ENCODE measurements around the gene TLL2.

The TLL2 gene

DNA sequence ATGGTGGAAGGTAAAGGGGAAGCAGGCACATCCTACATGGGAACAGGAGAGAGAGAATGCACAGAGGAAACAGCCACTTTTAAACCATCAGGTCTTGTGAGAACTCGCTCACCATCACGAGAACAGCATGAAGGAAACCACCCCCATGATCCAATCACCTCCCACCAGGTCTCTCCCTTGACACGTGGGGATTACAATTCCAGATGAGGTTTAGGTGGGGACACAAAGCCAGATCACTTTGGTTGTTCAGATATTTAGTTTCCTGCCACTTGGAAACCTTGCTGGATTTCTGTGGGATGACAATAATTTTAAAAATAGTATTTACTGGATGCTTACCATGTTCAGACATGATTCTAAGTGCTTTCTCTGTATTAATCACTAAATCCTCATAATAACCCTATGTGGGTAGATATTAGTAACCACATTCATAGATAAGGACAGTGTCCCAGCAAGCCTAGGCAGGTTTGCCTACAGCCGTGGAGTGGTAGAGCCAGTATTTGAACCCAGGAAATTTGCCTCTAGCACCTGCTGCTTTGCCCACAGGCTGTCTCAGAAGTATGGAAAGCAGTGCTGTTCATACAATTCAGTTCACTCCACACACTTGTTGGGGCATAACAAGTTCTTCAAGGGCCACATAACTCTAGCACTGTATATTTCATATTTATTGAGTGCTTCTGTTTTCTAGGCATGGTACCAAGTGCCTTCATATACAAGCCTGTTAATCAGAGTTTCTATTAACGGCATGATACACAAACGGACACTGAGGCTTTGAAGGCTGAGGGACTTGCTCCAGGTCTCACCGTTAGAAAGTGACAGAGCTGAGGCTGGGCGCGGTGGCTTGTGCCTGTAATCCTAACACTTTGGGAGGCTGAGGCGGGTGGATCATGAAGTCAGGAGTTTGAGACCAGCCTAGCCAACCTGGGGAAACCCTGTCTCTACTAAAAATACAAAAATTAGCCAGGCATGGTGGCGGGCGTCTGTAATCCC, 8.3 kb downstream of the TLL2 start:
- no peak for DNase-seq

DNA sequence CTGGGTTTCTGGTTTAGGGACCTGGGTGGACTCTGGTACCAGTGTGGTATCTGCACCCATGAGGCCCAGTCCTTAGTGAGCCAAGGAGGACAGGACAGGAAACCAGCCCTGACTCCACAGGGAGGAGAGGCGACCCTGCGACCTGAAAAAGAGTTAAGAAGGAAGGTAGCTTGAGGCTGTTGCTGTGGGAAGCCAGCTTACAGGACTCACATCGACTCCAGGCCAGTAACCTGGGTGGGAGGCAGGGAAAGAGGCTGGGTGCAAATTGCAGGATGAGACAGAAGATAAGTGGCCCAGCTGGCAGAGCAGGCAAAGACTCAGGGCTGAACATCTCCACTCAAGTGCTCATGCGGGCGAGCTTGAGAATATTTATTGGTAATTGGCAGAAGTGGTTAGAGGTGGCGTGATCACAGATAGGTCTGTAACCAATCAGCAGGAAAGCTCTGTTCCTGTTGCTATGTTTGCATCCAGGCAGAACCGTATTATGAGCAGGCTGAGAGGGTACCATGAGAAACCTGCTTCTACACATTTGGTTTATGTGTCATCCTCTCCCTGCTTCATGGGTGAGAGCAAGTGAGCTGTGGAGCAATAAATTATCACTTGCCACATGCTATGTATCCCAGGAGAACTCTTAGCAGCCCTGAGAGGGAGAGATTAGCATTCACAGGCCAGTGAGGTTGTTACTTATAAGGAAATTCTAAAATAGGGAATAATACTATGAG, 11.0 kb downstream of the TLL2 start:
- DNase-seq, result no peak

DNA sequence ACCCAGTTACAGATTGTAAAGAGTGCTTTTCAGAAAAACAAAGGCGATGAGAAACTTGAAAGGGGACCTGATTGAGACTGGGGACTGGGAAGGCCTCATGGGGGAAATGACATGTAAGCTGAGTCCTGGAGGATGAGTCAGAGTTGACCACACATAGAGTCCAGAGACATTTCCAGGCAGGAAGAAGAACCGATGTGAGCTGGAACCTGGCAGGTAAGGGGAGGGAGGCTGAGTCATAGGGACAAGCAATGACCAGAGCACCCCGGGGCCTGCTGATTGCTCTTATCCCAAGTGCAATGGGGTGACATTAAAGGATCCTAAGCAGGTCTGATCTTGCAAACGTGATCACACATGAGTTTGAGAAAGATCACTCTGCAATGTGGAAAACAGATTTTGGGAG, 11.7 kb downstream of the TLL2 start:
- DNase-seq, result no peak

DNA sequence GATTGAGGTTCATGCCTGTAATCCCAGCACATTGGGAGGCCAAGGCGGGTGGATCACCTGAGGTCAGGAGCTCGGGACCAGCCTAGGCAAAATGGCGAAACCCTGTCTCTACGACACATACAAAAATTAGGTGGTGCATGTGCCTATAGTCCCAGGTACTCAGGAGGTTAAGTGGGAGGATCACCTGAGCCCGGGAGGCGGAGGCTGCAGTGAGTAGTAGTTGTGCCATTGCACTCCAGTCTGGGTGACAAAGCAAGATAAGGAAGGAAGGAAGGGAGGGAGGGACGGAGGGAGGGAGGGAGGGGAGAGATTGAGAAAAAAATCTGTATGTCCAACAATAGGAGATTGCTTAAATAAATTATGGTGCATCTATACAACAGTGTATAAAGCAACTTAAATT, 13.2 kb downstream of the TLL2 start:
- DNase-seq, result no peak

DNA sequence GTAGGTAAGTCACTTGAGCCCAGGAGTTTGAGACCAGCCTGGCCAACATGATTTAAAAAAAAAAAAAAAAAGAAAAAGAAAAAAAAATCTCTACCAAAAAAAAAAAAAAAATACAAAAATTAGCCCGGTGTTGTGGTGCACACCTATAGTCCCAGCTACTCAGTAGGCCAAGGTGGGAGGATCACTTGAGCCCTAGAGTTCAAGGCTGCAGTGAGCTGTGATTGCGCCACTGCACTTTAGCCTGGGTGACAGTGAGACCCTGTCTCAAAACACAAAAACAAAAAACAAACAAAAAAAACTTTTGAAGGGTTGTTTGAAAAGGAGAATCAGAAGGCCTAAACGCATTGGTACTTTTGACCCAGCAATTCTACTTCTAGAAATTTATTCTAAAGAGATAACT, 13.7 kb downstream of the TLL2 start:
- DNase-seq, result no peak

DNA sequence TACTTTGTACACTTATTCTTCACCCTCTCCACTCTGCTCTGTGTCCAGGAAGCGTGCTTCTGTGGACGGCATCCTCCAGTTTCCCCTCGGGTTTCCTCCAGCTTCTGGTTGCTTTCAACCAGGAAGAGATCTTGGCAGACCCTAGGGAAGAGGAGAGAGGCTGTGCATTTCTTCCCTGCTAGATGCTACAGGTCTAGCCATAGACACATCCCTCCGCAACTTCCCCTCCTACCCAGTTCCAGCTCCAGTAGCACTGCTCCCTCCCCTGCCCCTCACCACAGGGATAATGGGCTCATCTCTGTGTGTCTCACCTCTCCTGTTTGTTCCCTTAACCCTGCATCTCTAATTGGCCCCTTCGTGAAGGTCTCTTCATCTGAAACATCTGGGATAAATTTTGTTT, 16.3 kb downstream of the TLL2 start:
- no peak for DNase-seq

DNA sequence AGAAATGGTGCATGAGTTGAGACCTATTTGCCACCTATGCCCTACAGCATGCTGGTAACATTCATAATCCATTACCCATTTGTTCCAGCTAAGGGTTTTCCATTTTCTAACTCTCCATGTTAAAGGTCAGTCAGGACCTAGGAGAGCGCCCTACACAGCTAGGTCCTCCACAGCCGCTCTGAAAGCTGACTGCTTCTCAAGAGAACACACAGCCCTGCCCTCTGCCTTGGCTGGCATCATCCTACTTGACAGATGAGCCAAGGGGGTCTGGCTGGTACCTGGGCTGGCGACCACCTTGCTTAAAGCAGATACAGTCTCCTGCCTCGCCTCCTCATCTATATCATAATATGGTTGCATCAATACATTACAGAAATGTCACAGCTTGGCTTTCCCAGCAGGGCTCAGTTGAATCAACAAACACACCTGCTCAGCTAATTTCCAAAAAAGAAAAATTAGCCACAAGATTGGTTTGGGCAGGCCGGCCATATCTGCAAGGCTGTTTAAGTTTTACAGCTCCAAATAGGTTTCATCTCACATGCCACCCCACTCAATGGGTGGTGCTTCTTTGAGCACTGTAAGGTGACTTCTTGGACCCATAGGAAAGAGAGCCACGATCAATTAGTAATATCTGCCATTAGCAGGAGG, 17.3 kb downstream of the TLL2 start:
- no peak for DNase-seq

DNA sequence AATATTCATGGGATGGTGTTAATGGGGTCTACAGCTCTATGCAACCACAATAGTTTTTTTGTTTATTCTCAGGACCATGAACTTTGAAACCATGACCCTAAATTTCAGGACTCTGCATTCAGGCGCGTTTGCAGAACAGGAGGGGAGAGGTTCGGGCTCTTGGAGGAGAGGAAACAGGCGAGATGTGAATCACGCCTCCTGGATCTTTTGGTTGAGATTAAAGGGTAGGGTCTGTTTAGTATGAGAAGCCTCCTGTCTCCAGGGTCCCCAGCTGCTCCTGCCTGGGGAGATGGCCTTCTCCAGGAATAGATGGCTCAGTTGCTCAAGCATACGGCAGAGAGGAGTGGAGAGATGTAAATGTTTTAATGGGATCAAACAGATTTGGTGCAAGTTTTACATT, 18.2 kb downstream of the TLL2 start:
- no peak for DNase-seq

DNA sequence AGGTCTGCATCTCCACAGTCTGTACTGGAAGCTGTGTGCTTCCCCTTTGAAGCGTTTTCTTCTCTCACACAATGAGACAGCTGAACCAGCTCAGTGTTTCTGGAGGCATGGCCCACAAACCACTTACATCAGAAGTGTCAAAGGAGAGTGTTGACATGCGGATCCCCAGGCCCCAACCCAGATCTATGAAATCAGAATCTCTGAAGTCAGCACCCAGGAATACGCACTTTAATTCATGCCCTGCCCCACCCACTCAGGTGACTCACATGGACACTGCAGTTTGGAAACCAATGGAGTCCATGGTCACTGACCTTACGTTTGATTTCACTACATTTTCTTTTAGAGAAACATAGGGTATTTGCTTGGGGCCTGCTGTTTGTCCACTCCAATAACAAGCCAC, 19.0 kb downstream of the TLL2 start:
- no peak for DNase-seq

DNA sequence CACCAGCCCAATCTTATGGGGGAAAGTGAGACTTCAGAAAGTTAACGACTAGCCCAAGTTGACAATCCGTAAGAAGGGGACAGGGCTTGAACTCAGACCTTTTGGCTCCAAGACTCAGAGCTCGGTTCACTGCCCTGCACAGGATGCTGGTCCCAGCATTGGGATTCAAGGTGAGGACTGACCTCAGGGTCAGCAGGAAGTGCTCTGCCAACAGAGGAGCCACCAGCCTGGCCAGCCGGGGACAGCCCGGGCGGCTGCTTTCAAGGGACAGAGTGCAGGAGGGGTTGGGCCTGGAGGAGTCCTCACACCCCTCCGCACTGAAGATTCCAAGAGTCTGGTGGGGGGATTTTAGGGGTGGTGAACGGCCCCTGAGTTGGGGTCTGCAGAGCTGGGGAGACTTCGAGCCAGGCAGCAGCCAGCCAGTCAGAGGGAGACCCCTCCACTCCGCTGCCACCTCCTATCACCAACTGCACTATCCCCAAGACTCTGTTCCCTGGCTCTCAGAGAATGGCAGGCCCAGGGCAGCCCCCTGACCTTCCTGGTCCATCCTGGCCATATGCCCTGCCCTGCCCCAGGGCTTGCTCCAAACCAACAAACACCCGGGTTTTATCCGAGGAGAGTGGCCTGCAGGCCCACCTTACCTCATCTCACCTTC, 19.7 kb downstream of the TLL2 start:
- no peak for DNase-seq

DNA sequence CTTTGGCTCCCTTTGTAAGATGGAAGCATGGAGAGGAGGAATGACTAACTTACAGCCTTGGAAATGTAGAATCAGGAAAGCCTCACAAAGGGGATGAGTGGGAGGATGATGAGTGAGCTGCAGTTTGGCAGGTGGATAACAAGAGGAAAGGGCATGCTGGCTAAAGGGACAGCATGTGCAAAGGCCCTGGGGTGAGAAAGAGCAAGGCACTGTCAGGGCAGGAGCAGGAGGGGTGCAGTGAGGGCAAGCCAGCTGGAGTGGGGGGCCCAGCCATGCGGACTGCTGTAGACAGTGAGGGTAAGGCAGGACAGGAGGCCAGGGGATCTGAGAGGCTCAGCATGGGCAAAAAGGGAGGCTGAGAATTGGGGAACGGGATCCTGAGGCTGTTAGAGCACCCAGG, 20.5 kb downstream of the TLL2 start:
- DNase-seq, result no peak

DNA sequence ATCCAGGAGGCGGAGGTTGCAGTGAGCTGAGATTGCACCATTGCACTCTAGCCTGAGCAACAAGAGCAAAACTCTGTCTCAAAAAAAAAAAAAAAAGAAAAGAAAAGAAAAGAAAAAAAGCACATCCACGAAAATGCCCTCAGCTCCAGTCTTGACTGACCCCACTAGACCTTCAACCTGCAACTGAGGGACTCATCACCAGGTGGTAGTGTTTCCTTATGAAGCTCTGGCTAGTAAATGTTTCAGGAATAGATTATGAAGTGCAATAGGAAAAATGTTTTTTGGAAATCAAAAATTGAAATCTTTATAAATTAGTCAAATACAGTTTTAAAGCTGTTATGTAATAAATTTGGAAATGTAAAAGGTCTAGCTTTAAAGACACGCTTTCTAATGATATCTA, 22.4 kb downstream of the TLL2 start:
- DNase-seq, result no peak

DNA sequence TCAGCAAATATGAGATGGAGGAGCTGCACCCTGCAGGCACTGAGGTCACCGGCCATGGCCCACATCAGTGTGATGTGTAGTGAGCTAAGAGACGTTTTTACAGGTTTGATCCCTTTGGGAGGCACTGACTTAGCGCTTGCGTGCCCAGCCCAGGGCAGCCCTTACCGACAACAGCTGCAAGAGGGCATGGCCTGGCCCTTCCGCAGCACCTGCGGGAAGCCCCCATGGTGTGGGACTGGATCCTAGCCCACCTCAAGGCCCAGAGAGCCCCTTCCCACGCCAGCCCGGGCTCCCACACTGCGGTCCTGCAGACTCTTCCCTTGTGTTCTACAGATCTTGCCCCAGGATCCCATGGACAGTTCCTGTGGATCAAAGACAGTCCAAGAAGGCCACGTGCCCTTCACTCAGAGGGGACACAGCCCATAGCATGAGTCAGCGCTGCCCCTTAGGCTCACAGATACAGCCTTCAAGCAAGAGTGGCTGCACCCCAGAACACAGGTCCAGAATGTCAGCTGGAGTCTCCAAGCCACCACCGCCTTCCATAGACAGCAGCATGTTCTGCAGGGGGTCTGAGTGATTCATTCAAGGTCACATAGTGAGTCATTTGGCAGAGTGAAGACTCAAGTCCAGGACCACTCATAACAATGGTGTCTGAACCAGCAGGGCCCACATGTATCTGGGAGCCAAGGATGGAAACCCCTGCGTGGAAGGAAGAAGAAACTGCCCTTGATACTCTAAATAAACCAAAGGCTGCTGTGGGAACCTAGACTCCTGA, 25.4 kb downstream of the TLL2 start:
- no peak for DNase-seq

DNA sequence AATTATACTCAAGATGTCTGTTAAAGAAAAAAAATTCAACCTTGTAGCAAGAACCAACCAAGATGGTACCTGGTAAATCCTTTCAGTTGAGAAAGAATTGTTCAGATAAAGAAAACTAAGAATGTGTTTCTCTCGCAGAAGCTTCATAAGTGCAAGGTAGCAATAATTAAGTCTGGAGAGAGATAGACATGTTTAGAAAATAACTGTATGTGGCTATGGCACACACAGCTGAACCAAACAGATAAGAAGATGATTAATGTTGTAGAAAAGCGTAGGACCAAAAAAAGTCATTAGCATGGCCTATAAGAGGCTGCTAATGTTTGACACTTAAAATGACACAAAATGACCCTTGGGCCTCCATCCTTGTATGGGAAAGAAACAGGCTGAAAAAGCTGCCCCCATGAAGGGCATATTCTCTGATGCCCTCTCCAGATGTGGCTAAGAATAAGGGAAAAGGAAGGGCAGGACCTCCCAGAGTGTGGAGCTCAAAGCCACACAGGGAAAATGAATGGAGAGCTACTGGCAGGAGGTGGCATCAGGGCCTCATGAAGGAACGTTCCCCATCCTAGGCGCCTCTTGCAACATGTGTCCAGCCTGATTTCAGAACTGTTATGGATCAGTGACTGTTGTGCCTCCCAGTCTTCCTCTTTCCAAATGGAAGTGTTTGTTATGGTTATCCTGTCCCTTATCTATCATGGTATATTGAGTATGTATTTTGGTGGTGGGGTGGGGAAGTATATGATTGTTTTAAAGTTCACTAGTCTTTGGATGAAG, 30.7 kb downstream of the TLL2 start:
- no peak for DNase-seq

DNA sequence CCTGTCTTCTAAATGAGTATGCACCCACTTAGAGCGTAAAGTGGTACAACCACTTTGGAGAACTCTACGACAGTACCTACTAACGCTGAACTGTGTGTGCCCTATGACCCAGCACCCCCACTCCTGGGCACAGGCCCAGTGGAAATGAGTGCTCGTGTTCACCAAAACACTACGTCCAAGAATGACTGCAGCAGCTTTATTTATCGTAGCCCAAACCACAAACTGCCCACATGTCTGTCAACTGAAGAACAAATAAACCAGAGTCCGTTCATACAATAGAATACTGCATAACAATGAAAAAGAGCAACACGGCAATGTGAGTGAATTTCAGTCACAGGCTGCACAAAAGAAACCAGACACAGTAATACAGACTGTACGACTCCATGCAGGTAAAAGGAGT, 35.4 kb downstream of the TLL2 start:
- no peak for DNase-seq

DNA sequence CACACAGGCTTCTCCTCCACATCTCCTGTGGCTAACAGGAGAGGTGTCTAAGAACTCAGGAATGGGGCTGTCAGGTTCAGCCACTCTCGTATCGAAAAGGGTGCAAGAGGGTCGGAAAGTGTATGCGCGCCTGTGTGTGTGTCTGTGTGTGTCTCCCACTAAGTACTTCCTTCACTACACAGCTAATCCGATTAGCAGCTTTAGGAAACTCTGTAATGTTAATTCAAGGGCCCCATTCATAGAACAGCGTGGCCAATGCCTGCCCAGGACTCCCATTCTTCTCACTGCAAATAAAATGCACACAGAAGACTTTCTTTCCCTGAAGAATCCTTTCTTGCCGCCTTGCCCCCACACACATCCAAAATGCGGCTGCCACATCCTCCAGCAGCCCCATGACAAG, 39.9 kb downstream of the TLL2 start:
- DNase-seq, result no peak

DNA sequence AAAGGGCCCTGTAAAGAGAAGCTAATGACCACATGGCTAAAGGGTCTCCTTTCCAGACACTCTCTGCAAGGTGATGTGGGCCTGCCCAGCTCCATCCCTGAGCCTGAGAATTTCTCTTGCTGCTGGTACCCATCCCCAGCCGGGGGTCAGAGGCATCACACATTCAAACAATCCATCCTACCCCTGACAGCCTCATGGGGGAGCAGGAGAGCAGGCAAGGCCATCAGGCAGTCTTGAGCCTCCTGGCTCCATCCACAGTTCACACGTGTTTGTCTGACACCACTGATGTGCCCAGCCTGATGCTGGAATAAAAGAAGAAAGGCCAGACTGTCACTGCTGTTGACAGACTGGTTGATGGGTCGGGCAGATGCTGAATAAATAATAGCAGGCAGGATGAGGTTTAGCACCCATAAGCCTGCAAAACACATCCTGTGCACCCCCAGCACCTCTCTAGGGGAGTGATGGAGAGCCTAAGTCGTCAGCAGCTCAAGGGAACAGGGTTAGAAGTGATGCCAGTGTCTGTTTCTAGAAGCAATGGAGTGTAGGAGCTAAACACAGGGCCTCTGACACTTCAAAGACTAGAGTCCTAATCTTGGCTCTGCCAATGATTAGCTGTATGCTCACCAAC, 43.5 kb downstream of the TLL2 start:
- peak; percentile 32 for DNase-seq

DNA sequence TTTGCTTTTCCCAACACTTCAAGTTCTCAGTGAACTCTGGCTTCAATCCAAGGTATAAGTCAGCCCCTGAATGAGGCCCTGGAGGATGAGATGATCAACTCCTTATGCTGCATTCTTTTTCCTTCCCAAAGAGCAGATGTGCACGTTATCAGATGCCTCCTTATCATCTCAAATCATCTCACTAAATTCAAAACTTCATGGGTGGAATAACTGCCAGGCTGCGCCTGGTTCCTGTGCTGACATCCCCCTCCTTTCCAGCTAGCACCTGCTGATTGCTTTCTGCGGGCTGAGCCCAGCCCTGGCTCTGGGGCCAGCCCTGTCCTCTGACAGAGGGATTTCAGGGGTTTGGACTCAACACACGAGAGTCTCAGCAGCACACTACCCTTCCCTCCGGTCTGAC, 44.9 kb downstream of the TLL2 start:
- DNase-seq, result no peak

DNA sequence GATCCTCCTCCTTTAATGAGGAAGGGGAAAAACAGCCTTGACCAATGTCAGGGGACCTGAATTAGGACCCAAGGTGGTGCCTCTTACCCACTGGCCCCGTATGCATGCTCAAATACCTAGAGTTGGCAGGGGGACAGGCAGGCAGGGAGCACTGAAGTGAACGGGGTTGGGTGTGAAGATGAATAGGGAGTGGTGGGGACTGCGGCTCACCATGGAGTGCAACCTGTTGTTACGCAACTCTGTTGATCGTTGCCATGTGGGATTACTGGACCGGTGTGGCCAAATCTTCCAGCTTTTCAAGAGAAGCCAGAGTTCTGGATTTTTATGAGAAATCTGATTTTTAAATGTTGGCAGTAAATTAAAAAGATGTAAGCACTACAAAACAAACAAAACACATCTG, 48.1 kb downstream of the TLL2 start:
- no peak for DNase-seq

DNA sequence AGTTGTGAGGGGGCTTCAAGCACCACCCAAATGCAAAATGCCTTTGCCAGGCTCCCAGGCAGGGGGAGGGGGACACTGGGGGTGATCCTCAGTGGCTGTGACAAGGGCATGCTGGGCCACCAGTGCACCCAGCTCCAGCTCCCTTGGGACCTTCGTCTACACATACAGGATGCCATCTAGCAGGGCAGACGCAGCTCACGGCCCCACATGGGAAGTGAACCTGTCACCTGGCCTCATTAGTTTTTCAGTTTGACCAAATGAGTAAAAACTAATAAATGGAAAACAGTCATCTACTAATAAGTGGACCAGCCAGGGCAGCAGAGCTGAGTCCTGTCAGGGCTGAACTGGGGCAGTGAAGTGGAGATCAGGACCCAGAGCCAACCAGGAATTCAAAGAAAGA, 50.2 kb downstream of the TLL2 start:
- DNase-seq, result no peak

DNA sequence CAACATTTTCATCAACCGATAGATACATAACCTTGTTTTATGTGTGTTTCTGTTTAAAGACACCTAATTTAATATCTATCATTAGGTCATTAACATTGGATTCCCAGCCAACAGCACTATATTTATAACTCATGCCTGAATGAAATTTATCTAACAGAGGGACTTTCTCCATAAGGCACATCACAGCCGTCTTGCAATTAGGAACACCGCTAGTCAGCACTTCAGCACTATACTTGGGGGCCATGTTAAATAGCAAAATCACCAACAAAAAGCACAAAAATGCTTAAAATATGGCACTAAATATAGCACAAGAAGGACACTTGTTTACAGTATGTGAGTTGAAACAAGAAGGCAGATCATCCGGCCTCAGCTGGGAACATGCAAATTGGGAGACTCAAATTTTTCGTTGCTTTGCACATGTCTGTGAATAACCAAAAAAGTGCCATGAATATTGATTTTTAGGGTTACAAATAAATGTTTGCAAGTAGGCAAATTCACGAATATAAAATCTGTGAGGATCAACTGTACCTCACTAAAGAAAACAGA, 51.0 kb downstream of the TLL2 start:
- no peak for DNase-seq

Measured in SHP77 treated with DMSO at 0.1 percent for 48 hours (cell line).